Measurements from ENCODE around the gene OSBPL9. TPM values are rescaled to one million over a fixed set of nuclear protein-coding genes. Genes with fewer than 3 reads are reported as not detected.

Gene OSBPL9
- total and polyA plus RNA-seq, 10 of the 15 experiments (the other 5 are each of a cell fraction or from before 2014, with no cell fraction given): 25.9 to 156 (median 108) TPM

DNA sequence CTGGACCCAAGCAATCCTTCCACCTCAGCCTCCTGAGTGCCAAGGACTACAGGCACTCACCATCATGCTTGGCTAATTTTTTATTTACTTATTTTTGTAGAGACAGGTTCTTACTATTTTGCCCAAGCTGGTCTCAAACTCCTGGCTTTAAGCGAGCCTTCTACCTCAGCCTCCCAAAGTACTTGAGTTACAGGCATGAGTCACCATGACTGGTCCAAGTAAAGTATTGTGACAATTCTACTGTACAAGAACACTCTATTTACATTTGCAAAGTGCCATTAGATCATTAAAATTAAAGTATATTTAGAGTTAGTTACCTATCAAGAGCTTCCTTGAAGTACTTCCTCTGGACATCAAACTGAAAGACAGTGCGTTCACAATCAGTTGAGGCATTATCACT is 216.8 kb downstream of the OSBPL9 start:
- 98% methylated on average over 2 of the region's 2 CpGs for WGBS (ENCODE audit: insufficient coverage, insufficient replicate concordance, low lambda C conversion rate, missing lambda C conversion rate)

GRCh38 chr1:51837243-51837642 is 220.4 kb downstream of the OSBPL9 start:
- CTCF ChIA-PET: interaction anchor here (1.3 kb wide), 1 partner anchor 23 kb away, joined by 3 read pairs; no protein-coding TSS in a partner anchor
- Histone ChIP-seq H3K27me3 (replicated peaks in 1 of 2; ENCODE audit: control insufficient read depth in 2 of 2, insufficient read depth in 2 of 2, low read length in 1 of 2) (no peaks in the 10 kb centered on the region), H3K79me2 (ENCODE audit: control insufficient read depth, insufficient read depth, low read length) (peaks cover 2% of the 10 kb centered on the region; the same call in 1 of the 2 replicates), H3K9ac (ENCODE audit: control insufficient read depth, insufficient read depth, low read length) (no peak overlapping the region), H3K4me1 (ENCODE audit: control insufficient read depth, insufficient read depth, low read length) (no peaks in the 10 kb centered on the region), H3K4me2 (ENCODE audit: control insufficient read depth, insufficient read depth) (no peak overlapping the region), H3K4me3 (no peak overlapping the region), H3K27ac (ENCODE audit: control insufficient read depth, insufficient read depth) (no peak overlapping the region), H4K20me1 (ENCODE audit: control insufficient read depth, insufficient read depth) (no peaks in the 10 kb centered on the region), H3K36me3 (ENCODE audit: control insufficient read depth in 2 of 2, insufficient read depth in 2 of 2, low read length in 1 of 2) (peaks cover 3 to 23% of the 10 kb centered on the region in 2 experiments), H3K9me3 (replicated peaks; ENCODE audit: control insufficient read depth, insufficient read depth, low read length) (no peaks in the 10 kb centered on the region), H2AFZ (ENCODE audit: control insufficient read depth, low read depth, low read length) (no peak overlapping the region)
- intact Hi-C loops (cut with micrococcal nuclease; ENCODE audit: unreplicated experiment): no loop called here
- SMC1A ChIA-PET (ENCODE audit: uncharacterized antibody, unreplicated experiment): interaction anchor here (1.3 kb wide), 1 partner anchor 9 kb away, joined by 5 read pairs; no protein-coding TSS in a partner anchor
- 100% methylated on average over 1 of the region's 1 CpG for WGBS (ENCODE audit: insufficient coverage, insufficient replicate concordance, low lambda C conversion rate, missing lambda C conversion rate)
- ATAC-seq (no peak), DNase-seq (ENCODE audit: low read depth, low spot score) (no peak), FAIRE-seq (no peak)
- BruUV-seq (replicated peaks): no TSS peak
- POLR2A ChIA-PET: no interaction called here
- RAD21 ChIA-PET (ENCODE audit: unreplicated experiment): no interaction called here
- in situ Hi-C loops (cut with MboI): no loop called here
- TF ChIP-seq YBX1 (IDR thresholded peaks at IDR 0.05) (no peak), IKZF2 (IDR thresholded peaks at IDR 0.05) (no peak), POLR2AphosphoS5 (IDR thresholded peaks at IDR 0.05; ENCODE audit: low read length) (no peak), RAD51 (IDR thresholded peaks at IDR 0.05) (no peak), IRF5 (IDR thresholded peaks at IDR 0.05; ENCODE audit: borderline replicate concordance) (no peak), ETV6 (conservative IDR thresholded peaks at IDR 0.05 in 1 of 2, IDR thresholded peaks at IDR 0.05 in 1 of 2; ENCODE audit: borderline replicate concordance in 1 of 2, low read depth in 1 of 2) (no peak), IKZF1 (conservative IDR thresholded peaks at IDR 0.05) (no peak), CHD1 (IDR thresholded peaks at IDR 0.05; ENCODE audit: low read depth, low read length) (no peak), PAX8 (IDR thresholded peaks at IDR 0.05) (no peak), NR2C1 (IDR thresholded peaks at IDR 0.05) (no peak), TCF12 (IDR thresholded peaks at IDR 0.05; ENCODE audit: low read depth, low read length) (no peak), SUZ12 (IDR thresholded peaks at IDR 0.05; ENCODE audit: unreplicated experiment) (no peak), ASH2L (IDR thresholded peaks at IDR 0.05; ENCODE audit: borderline replicate concordance, low read depth) (no peak)

More for the DNA sequence above, 216.8 kb downstream of the OSBPL9 start:
- ChIA-PET RAD21 (ENCODE audit: unreplicated experiment) (interaction anchor here (1.0 kb wide), 1 partner anchor 298 kb away, joined by 3 read pairs; no protein-coding TSS in a partner anchor), POLR2A (no interaction called here), SMC1A (ENCODE audit: uncharacterized antibody, unreplicated experiment) (interaction anchor here (1.7 kb wide), 1 partner anchor 42 kb away, joined by 4 read pairs; no protein-coding TSS in a partner anchor), CTCF (no interaction called here)
- H3K79me2 ChIP-seq (ENCODE audit: control insufficient read depth, insufficient read depth, low read length): no peaks in the 10 kb centered on the region
- no peaks in the 10 kb centered on the region for H3K27me3 ChIP-seq (replicated peaks in 1 of 2; ENCODE audit: control insufficient read depth in 2 of 2, insufficient read depth in 2 of 2, low read length in 1 of 2)
- TF ChIP-seq GABPA (IDR thresholded peaks at IDR 0.05; ENCODE audit: low read depth) (no peak), ZNF24 (IDR thresholded peaks at IDR 0.05) (no peak), SIX5 (IDR thresholded peaks at IDR 0.05; ENCODE audit: low read depth, low read length, severe bottlenecking) (no peak), FOXM1 (IDR thresholded peaks at IDR 0.05; ENCODE audit: low read depth, low read length) (no peak), SPI1 (IDR thresholded peaks at IDR 0.05; ENCODE audit: borderline replicate concordance, insufficient read depth, low read depth, low read length) (no peak), ESRRA (IDR thresholded peaks at IDR 0.05; ENCODE audit: low read length) (no peak), CHD2 (IDR thresholded peaks at IDR 0.05; ENCODE audit: borderline replicate concordance, low read depth, low read length) (no peak), STAT3 (IDR thresholded peaks at IDR 0.05; ENCODE audit: low read depth, low read length) (no peak), HDAC2 (IDR thresholded peaks at IDR 0.05) (no peak), ATF7 (IDR thresholded peaks at IDR 0.05; ENCODE audit: low read depth) (no peak)
- H3K4me3 ChIP-seq: no peak overlapping the region
- no peak for FAIRE-seq
- BruUV-seq (replicated peaks): no TSS peak
- no peaks in the 10 kb centered on the region for H3K4me1 ChIP-seq (ENCODE audit: control insufficient read depth, insufficient read depth, low read length)
- DNase-seq (ENCODE audit: low read depth, low spot score): no peak
- H2AFZ ChIP-seq (ENCODE audit: control insufficient read depth, low read depth, low read length): no peak overlapping the region
- H3K36me3 ChIP-seq (ENCODE audit: control insufficient read depth in 2 of 2, insufficient read depth in 2 of 2, low read length in 1 of 2): peaks cover 3 to 28% of the 10 kb centered on the region in 2 experiments
- no peak overlapping the region for H3K4me2 ChIP-seq (ENCODE audit: control insufficient read depth, insufficient read depth)
- H3K9ac ChIP-seq (ENCODE audit: control insufficient read depth, insufficient read depth, low read length): no peak overlapping the region
- no peaks in the 10 kb centered on the region for H4K20me1 ChIP-seq (ENCODE audit: control insufficient read depth, insufficient read depth)
- no peaks in the 10 kb centered on the region; the same call in 1 of the 3 replicates for H3K9me3 ChIP-seq (replicated peaks; ENCODE audit: control insufficient read depth, insufficient read depth, low read length)
- in situ Hi-C loops (cut with MboI): no loop called here
- intact Hi-C loops (cut with micrococcal nuclease; ENCODE audit: unreplicated experiment): no loop called here
- no peak overlapping the region for H3K27ac ChIP-seq (ENCODE audit: control insufficient read depth, insufficient read depth)
- no peak for ATAC-seq
